DMS 273 treated with DMSO at 0.1 percent for 48 hours (cell line): ENCODE results near the gene YAP1.
"Not testable (repeated sequence)": the region's sequence is repeated elsewhere in the genome, so short reads cannot be mapped to it uniquely, and the experiment has no call there.

Experiments used
- DNase-seq: peaks from one replicate; lab custom pipeline; 2025; lab: John Stamatoyannopoulos, UW

Gene YAP1

DNA sequence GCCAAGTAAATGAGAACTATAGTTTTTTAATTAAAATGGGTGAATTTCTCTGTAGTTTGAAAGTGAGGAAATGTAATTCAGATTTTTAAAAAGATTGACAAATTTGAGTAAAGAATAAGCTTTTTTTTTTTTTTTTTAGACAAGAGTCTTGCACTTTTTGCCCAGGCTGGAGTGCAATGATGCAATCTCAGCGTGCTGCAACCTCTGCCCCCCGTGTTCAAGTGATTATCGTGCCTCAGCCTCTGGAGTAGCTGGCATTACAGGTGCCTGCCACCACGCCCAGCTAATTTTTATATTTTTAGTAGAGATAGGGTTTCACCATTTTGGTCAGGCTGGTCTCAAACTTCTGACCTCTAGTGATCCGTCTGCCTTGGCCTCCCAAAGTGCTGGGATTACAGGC is 90.1 kb downstream of the YAP1 start:
- not testable (repeated sequence) for DNase-seq

- DNase-seq, result no peak
Measured at GRCh38 chr11:102201776-102202175, 91.5 kb downstream of the YAP1 start.

DNA sequence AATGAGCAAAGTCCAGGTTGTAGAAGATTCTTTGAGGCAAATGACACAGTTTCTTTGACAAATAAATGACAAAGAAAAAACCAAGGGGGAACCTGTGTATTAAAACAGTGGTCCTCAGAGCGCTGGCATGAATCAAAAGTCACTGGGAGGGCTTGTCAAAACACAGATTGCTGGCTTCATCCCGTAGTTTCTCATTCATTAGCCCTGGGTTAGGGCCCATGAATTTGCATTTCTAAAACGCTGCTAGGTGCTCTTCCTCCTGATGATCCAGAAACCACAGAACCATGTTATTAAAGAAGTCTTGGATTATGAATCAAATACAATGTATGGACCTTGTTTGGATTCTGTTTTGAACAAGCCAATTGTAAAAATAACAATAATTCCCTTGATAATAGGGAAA is 92.7 kb downstream of the YAP1 start:
- no peak for DNase-seq

DNA sequence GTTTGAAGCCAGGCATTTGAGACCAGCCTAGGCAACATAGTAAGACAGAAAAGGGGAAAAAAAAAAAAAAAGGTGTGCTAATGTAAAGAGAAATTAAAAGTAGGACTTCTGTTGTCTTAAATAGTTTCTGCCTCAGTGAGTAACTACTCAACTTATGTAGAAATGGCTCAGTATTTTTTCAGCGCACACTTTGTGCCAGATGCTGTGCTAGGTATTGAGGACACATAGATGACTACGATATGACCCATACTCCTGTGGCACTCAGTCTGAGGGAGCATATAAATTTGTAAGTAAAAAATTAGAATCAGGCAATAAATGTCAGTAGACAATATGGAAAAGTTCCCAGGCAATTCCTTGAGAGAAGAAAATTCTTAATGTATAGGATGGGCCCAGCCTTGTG is 93.9 kb downstream of the YAP1 start:
- DNase-seq, result no peak

DNA sequence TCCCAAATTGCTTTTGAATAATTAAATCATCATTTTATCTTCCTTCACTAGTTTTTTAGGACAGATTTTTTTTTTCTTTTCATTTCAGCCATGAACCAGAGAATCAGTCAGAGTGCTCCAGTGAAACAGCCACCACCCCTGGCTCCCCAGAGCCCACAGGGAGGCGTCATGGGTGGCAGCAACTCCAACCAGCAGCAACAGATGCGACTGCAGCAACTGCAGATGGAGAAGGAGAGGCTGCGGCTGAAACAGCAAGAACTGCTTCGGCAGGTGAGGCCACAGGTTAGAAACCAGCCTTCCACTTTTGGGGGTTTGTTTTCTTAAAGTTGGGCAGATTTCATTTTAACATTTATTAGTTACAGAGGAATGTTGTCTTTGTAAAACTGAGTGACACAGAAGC is 95.6 kb downstream of the YAP1 start:
- no peak for DNase-seq

- no peak for DNase-seq
Measured at GRCh38 chr11:102208835-102209234, 98.6 kb downstream of the YAP1 start.

DNA sequence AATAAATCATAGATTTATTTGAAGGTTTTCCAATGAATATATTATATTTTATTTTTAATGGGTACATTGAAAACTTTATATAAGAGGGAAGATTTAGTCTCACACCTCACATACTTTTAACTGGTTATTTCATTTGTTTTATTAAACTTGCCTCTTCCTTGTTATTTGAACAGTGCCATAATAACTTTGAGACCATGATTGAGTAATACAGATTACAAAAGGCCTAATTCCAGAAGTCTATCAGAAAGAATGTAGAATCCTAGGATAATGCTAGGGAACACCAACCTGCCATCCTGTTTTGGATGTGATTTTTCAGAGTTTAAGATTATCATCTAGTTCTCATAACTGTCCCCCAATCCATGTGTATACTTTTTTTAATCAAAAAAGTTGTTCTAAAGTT is 104.4 kb downstream of the YAP1 start:
- no peak for DNase-seq

- DNase-seq, result no peak
Measured at GRCh38 chr11:102216433-102217075, 106.3 kb downstream of the YAP1 start.

GRCh38 chr11:102220728-102221467 is 110.7 kb downstream of the YAP1 start:
- no peak for DNase-seq

GRCh38 chr11:102223859-102224258 is 113.6 kb downstream of the YAP1 start:
- DNase-seq, result no peak

- DNase-seq, result no peak
Measured at GRCh38 chr11:102225689-102226568, 115.7 kb downstream of the YAP1 start.

DNA sequence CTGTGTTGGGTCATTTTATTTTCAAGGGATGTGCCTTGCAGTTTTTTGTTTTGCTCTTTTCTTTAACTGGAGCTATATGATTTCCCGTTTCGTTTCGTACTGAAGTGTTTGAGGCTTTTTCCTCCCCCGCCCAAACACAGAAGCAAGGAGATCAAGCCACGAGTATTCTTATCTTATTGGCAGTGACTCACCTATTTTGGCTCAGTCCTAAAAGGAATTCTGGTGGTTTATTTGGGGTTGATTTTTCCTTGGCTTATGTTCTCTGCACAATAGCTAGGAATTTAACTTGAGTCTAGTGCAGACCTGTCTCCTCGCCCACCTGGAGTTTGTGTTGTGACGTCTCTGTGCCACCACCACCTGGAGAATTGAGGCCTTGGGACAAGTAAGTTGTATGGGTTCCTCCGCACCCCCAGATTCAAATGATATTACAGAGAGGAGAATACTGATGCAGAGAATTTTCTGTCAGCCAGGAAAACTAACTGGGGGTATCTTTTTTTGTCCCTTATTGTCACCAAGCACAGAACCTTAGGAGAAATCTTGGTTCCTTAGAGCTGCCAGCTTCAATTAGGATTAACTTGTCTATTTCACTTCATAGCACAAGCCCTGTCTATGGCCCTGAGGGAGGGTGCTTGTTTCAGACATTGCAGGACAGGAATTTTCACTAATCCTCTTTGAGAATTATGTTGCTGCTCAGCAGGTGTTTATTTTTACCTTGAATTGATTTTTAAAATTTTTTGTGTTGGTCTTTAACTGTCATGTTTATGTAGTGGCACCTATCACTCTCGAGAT is 116.6 kb downstream of the YAP1 start:
- DNase-seq, result no peak

DNA sequence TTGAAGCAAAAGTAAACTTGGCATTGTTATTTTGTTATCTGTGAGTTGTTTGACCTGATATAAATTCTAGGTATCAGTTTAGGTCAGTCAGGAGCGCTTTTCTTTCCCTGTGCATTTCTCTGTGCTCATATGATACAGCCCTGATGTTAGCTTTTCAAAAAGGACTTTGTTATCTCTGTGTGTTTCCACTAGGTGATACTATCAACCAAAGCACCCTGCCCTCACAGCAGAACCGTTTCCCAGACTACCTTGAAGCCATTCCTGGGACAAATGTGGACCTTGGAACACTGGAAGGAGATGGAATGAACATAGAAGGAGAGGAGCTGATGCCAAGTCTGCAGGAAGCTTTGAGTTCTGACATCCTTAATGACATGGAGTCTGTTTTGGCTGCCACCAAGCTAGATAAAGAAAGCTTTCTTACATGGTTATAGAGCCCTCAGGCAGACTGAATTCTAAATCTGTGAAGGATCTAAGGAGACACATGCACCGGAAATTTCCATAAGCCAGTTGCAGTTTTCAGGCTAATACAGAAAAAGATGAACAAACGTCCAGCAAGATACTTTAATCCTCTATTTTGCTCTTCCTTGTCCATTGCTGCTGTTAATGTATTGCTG is 119.4 kb downstream of the YAP1 start:
- no peak for DNase-seq

DNA sequence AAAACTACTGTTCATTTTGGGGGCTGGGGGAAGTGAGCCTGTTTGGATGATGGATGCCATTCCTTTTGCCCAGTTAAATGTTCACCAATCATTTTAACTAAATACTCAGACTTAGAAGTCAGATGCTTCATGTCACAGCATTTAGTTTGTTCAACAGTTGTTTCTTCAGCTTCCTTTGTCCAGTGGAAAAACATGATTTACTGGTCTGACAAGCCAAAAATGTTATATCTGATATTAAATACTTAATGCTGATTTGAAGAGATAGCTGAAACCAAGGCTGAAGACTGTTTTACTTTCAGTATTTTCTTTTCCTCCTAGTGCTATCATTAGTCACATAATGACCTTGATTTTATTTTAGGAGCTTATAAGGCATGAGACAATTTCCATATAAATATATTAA is 119.9 kb downstream of the YAP1 start:
- no peak for DNase-seq

DNA sequence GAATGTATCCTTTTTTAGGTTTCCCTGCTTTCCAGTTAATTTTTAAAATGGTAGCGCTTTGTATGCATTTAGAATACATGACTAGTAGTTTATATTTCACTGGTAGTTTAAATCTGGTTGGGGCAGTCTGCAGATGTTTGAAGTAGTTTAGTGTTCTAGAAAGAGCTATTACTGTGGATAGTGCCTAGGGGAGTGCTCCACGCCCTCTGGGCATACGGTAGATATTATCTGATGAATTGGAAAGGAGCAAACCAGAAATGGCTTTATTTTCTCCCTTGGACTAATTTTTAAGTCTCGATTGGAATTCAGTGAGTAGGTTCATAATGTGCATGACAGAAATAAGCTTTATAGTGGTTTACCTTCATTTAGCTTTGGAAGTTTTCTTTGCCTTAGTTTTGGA is 120.7 kb downstream of the YAP1 start:
- DNase-seq, result no peak

GRCh38 chr11:102234779-102235439 is 124.7 kb downstream of the YAP1 start:
- DNase-seq, result no peak

DNA sequence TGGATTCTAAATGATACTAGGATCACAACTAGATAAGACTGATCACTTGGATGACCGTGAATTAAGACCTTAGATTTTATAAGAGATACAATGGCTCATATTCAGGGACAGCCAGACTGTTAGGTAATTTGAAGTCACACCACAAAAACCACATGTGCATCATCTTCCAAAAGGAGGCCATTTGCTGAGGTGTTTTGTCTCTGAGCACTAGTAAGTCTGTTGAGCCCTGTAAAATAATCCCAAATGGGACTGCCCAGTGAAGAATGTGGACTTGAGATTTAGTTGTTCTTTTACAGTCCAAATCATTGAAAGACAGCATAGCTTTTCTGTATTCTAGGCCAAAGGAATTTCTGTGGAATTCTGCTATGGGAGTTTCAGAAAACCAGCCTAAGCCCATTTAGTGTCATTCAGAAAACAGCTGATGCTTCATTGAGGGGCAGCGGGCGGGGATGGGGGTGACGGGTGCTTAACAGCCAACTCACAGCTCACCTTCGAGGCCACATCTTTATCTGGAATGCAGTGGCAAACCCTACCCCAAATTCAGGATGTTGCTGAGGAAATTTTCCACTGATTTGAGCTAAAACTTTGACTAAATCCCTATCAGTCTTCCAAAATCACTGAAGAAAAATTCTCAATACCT is 127.0 kb downstream of the YAP1 start:
- DNase-seq, result no peak

GRCh38 chr11:102238391-102238821 is 128.2 kb downstream of the YAP1 start:
- DNase-seq, result no peak

GRCh38 chr11:102239448-102239847 is 129.2 kb downstream of the YAP1 start:
- no peak for DNase-seq

DNA sequence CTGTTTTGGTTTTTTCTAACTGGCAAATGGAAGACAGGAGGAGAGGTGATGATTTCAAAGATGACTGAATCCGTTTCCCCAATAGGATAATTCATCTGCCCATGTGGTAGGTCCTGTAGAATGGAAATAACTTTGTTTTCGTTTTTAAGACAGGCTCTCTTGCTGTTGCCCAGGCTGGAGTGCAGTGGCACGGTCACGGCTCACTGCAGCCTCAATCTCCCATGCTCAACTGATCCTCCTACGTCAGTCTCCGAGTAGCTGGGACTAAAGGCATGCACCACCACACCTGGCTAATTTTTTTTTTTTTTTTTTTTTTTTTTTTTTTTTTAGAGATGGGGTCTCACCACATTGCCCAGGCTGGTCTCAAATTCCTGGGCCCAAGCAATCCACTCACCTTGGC is 129.7 kb downstream of the YAP1 start:
- no peak for DNase-seq

DNA sequence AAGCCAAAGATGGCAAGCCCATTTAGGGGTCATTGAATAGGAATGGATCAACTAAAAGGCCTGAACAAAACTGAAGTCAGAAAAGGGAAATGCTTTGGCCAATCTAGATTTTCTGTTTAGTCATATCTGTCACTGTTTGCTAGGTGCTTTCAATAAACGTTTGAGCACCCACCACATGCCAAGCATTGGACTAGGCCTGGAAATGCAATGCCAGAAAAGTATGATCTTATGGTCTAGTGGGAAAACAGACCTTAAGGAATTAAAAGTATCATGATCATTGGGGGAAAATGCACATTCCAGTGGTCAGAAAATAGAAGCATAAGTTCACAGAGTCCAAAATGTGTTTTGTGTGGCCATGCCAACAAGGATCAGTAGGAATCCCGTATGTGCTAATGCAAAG is 130.3 kb downstream of the YAP1 start:
- no peak for DNase-seq
